GM12878 (cell line): ENCODE results near the gene CENPP.

Source experiments
- ESRRA ChIP-seq: IDR thresholded peaks from 2 replicates; pipeline ENCODE4 v1.6.1; 2012; ENCODE audit warnings: mild to moderate bottlenecking, low read length, improper control_type of control experiment
- EZH2 ChIP-seq: IDR thresholded peaks from 2 replicates; pipeline ENCODE4 v1.6.1; 2012; ENCODE audit warnings: low read depth, mild to moderate bottlenecking, control low read depth, inconsistent platforms, low read length, borderline replicate concordance; ENCODE audit not compliant: control insufficient read depth
- POLR2AphosphoS5 ChIP-seq: IDR thresholded peaks from 2 replicates; pipeline ENCODE4 v1.6.1; 2011; ENCODE audit warnings: mild to moderate bottlenecking, low read length, inconsistent platforms
- SREBF2 ChIP-seq: IDR thresholded peaks from 2 replicates; pipeline ENCODE4 v1.6.1; 2012; ENCODE audit warnings: mild to moderate bottlenecking, low read length
- TCF3 ChIP-seq: IDR thresholded peaks from 2 replicates; pipeline ENCODE4 v1.6.1; 2012; ENCODE audit warnings: low read depth, mild to moderate bottlenecking, low read length, borderline replicate concordance; ENCODE audit not compliant: insufficient read depth
- ZNF207 ChIP-seq: fragments of 450-650 bp; IDR thresholded peaks from 2 replicates; pipeline ENCODE4 v1.6.1; 2014; ENCODE audit warnings: antibody characterized with exemption, mild to moderate bottlenecking, borderline replicate concordance
- TF ChIP-seq, protein P1 (sequence below), 3 experiments: IDR thresholded peaks in 2 of 3; conservative IDR thresholded peaks in 1 of 3; 2 replicates each; pipeline ENCODE4 v1.5.1; 2011; ENCODE audit warnings: low read depth in 3 of 3, low read length in 3 of 3, mild to moderate bottlenecking in 3 of 3, control low read depth in 2 of 3, moderate library complexity in 2 of 3, inconsistent platforms in 1 of 3, mixed read lengths in 1 of 3; ENCODE audit not compliant: control insufficient read depth in 2 of 3, insufficient read depth in 1 of 3; ENCODE audit errors: extremely low read depth in 1 of 3

DNA sequence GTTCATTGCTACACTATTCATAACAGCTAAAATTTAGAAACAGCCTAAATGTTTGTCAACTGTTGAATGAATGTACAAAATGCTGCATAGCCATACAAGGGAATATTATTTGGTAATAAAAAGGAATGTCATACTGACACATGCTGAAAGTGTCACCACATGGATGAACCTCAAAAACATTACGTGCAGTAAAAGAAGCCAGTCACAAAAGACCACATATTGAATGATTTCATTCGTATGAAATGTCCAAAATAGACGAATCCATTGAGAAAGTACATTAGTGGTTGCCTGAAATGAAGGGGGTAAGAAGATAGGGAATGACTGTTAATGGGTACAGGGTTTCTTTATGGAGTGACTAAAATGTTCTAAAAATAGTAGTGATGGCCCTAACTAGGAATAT is 221.6 kb downstream of the CENPP start:
- TF ChIP-seq, protein P1, sequence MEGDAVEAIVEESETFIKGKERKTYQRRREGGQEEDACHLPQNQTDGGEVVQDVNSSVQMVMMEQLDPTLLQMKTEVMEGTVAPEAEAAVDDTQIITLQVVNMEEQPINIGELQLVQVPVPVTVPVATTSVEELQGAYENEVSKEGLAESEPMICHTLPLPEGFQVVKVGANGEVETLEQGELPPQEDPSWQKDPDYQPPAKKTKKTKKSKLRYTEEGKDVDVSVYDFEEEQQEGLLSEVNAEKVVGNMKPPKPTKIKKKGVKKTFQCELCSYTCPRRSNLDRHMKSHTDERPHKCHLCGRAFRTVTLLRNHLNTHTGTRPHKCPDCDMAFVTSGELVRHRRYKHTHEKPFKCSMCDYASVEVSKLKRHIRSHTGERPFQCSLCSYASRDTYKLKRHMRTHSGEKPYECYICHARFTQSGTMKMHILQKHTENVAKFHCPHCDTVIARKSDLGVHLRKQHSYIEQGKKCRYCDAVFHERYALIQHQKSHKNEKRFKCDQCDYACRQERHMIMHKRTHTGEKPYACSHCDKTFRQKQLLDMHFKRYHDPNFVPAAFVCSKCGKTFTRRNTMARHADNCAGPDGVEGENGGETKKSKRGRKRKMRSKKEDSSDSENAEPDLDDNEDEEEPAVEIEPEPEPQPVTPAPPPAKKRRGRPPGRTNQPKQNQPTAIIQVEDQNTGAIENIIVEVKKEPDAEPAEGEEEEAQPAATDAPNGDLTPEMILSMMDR (IDR thresholded peaks at IDR 0.05 in 2 of 3, conservative IDR thresholded peaks at IDR 0.05 in 1 of 3; ENCODE audit: control insufficient read depth in 2 of 3, extremely low read depth in 1 of 3, insufficient read depth in 1 of 3, low read depth in 3 of 3, low read length in 3 of 3), result no peak
- TF ChIP-seq SREBF2 (no peak), EZH2 (no peak), ESRRA (no peak), TCF3 (no peak), ZNF207 (no peak), POLR2AphosphoS5 (no peak)
